ENCODE data around the gene TOPBP1. TPM values are rescaled to one million over a fixed set of nuclear protein-coding genes. Genes with fewer than 3 reads are reported as not detected.

TOPBP1 gene
- total and polyA plus RNA-seq, 2 experiments from 2014 or later = 15.8 to 42.2 TPM

DNA sequence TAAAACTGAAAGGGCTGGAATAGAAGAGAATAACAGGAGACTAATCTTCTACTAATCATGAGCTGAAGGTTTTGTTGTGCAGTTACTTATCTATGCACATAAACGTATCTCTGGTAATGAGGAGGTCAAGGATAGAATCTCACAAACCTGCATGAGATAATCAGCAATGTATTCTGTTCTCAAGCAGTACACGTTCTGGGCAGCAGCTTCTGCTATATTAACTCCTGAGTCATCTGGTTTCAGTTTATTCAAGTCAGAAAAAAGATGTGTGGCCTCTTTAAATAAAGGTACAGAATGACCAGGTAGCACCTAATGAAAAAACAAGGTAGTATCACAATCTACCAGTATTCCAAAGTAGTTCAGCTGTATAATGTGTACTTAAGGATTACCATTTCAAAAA lies 53.4 kb downstream of the TOPBP1 start:
- ATAC-seq (no peak), DNase-seq (ENCODE audit: low spot score) (no peak)
- Histone ChIP-seq H3K4me1 (ENCODE audit: insufficient read depth) (no peaks in the 10 kb centered on the region), H3K4me3 (no peak overlapping the region), H3K4me2 (no peak overlapping the region), H3K9me2 (ENCODE audit: insufficient read depth) (no peaks in the 10 kb centered on the region), H3K79me2 (replicated peaks; ENCODE audit: insufficient read depth) (no peaks in the 10 kb centered on the region), H4K20me1 (replicated peaks; ENCODE audit: insufficient read depth) (no peaks in the 10 kb centered on the region), H3K27ac (ENCODE audit: low read depth) (no peak overlapping the region), H3F3A (replicated peaks; ENCODE audit: low read depth) (no peaks in the 10 kb centered on the region), H2AFZ (no peak overlapping the region), H3K36me3 (ENCODE audit: insufficient read depth) (peaks cover 31% of the 10 kb centered on the region; the same call in 1 of the 2 replicates), H3K27me3 (ENCODE audit: insufficient read depth) (no peaks in the 10 kb centered on the region)
- Mint-ChIP-seq H3K36me3 (ENCODE audit: low read depth) (peaks cover 52% of the 10 kb centered on the region), H3K27ac (no peak overlapping the region), H3K27me3 (ENCODE audit: insufficient read depth, low read depth, poor library complexity) (no peaks in the 10 kb centered on the region), H3K4me1 (no peaks in the 10 kb centered on the region), H3K4me3 (no peak overlapping the region), H3K9me3 (no peaks in the 10 kb centered on the region)
- TF ChIP-seq ZNF114 (CRISPR knock-in tag; IDR thresholded peaks at IDR 0.05) (no peak), NANOG (IDR thresholded peaks at IDR 0.05; ENCODE audit: borderline replicate concordance) (no peak), EZH2phosphoT487 (IDR thresholded peaks at IDR 0.05; ENCODE audit: unreplicated experiment) (no peak), EZH2 (IDR thresholded peaks at IDR 0.05; ENCODE audit: low read depth, unreplicated experiment) (no peak)
- TF ChIP-seq, protein P1, sequence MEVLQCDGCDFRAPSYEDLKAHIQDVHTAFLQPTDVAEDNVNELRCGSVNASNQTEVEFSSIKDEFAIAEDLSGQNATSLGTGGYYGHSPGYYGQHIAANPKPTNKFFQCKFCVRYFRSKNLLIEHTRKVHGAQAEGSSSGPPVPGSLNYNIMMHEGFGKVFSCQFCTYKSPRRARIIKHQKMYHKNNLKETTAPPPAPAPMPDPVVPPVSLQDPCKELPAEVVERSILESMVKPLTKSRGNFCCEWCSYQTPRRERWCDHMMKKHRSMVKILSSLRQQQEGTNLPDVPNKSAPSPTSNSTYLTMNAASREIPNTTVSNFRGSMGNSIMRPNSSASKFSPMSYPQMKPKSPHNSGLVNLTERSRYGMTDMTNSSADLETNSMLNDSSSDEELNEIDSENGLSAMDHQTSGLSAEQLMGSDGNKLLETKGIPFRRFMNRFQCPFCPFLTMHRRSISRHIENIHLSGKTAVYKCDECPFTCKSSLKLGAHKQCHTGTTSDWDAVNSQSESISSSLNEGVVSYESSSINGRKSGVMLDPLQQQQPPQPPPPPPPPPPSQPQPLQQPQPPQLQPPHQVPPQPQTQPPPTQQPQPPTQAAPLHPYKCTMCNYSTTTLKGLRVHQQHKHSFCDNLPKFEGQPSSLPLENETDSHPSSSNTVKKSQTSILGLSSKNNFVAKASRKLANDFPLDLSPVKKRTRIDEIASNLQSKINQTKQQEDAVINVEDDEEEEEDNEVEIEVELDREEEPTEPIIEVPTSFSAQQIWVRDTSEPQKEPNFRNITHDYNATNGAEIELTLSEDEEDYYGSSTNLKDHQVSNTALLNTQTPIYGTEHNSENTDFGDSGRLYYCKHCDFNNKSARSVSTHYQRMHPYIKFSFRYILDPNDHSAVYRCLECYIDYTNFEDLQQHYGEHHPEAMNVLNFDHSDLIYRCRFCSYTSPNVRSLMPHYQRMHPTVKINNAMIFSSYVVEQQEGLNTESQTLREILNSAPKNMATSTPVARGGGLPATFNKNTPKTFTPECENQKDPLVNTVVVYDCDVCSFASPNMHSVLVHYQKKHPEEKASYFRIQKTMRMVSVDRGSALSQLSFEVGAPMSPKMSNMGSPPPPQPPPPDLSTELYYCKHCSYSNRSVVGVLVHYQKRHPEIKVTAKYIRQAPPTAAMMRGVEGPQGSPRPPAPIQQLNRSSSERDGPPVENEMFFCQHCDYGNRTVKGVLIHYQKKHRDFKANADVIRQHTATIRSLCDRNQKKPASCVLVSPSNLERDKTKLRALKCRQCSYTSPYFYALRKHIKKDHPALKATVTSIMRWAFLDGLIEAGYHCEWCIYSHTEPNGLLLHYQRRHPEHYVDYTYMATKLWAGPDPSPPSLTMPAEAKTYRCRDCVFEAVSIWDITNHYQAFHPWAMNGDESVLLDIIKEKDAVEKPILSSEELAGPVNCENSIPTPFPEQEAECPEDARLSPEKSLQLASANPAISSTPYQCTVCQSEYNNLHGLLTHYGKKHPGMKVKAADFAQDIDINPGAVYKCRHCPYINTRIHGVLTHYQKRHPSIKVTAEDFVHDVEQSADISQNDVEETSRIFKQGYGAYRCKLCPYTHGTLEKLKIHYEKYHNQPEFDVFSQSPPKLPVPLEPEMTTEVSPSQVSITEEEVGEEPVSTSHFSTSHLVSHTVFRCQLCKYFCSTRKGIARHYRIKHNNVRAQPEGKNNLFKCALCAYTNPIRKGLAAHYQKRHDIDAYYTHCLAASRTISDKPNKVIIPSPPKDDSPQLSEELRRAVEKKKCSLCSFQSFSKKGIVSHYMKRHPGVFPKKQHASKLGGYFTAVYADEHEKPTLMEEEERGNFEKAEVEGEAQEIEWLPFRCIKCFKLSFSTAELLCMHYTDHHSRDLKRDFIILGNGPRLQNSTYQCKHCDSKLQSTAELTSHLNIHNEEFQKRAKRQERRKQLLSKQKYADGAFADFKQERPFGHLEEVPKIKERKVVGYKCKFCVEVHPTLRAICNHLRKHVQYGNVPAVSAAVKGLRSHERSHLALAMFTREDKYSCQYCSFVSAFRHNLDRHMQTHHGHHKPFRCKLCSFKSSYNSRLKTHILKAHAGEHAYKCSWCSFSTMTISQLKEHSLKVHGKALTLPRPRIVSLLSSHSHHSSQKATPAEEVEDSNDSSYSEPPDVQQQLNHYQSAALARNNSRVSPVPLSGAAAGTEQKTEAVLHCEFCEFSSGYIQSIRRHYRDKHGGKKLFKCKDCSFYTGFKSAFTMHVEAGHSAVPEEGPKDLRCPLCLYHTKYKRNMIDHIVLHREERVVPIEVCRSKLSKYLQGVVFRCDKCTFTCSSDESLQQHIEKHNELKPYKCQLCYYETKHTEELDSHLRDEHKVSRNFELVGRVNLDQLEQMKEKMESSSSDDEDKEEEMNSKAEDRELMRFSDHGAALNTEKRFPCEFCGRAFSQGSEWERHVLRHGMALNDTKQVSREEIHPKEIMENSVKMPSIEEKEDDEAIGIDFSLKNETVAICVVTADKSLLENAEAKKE (CRISPR knock-in tag; IDR thresholded peaks at IDR 0.05) = no peak
- TF ChIP-seq, protein P2, sequence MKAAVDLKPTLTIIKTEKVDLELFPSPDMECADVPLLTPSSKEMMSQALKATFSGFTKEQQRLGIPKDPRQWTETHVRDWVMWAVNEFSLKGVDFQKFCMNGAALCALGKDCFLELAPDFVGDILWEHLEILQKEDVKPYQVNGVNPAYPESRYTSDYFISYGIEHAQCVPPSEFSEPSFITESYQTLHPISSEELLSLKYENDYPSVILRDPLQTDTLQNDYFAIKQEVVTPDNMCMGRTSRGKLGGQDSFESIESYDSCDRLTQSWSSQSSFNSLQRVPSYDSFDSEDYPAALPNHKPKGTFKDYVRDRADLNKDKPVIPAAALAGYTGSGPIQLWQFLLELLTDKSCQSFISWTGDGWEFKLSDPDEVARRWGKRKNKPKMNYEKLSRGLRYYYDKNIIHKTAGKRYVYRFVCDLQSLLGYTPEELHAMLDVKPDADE (IDR thresholded peaks at IDR 0.05) = no peak
